Inflammatory macrophage treated with lipopolysaccharide for 4 hours (primary cell): Measurements from ENCODE around the gene TUBGCP6.

Experiments used
- DNase-seq: peaks from one replicate; pipeline ENCODE4 v3.0.0-alpha.2; 2020

The TUBGCP6 gene

DNA sequence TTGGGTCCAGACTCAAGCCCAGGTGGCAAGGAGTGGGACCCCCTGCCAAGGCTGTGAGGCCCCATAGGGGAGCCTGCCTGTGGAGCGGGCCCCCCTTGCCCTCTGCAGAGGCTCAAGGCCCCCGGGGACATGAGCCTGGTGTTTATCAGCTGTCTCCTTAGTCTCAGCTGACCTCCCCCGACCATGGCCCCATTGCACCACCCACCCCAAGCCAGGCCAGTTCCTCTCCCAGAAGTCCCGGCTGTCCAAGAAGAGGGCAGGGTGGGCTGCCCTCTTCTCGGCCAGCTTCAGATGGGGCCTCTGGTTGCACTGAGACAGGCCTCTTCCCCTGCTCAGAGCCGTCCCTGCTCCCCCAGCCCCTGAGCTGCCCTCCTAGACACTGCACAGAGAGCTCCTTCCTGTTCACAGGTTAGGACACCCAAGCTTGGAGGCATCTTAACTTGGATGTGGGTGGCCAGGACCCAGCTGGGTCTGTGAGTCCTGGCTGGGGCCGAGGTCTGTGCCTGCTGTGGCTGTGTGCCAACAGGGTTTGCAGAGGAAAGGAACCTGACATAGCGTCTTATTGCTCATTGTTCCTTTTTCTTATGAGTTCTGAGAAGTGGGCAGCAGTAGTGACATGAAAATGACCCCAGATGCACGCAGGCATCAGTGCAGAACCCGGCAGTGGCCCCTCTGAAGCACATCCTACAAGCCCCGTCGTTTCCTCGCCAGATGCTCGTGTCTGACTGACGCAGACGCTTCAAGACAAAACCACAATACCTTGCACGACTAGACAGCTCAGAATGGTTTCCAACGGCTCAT lies 53.7 kb downstream of the TUBGCP6 start:
- peak; percentile 82 for DNase-seq

- DNase-seq: peak; percentile 81
These were observed 54.5 kb downstream of the TUBGCP6 start for GRCh38 chr22:50190182-50190940.

DNA sequence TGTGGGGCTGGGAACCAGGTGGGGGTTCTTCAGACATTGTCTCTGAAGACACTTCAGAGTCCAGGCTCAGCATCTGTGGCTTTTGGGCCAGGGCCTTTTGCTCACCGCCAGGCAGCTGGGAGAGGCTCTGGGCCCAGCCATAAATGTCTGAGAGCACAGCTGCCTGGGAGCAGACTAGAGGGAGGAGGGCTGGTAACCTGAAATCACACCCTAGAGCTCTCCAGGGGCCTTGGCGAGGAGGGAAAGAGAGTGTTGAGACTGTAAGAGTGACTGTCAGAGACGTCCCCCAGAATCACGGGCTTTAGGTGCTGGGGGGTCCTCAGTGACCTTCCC lies 55.0 kb downstream of the TUBGCP6 start:
- no peak for DNase-seq

GRCh38 chr22:50189184-50189848 lies 55.5 kb downstream of the TUBGCP6 start:
- DNase-seq: no peak

DNA sequence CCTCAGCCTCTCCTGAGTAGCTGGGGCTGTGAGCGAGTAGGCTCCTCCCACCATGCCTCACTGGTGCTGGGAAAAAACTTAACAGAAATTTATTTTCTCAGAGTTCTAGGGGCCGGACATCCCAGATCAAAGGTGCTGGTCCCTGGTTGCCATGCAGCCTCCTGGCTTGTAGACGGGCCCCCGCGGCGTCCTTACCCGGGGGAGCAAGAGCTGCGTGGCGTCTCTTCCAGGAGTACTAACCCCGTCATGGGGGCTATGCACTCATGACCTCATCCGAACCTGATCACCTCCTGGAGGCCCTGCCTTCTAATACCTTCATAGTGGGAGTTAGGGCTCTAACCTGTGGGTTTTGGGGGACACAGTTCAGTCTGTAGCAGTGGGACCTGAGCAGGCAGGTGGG lies 56.5 kb downstream of the TUBGCP6 start:
- DNase-seq: no peak

DNA sequence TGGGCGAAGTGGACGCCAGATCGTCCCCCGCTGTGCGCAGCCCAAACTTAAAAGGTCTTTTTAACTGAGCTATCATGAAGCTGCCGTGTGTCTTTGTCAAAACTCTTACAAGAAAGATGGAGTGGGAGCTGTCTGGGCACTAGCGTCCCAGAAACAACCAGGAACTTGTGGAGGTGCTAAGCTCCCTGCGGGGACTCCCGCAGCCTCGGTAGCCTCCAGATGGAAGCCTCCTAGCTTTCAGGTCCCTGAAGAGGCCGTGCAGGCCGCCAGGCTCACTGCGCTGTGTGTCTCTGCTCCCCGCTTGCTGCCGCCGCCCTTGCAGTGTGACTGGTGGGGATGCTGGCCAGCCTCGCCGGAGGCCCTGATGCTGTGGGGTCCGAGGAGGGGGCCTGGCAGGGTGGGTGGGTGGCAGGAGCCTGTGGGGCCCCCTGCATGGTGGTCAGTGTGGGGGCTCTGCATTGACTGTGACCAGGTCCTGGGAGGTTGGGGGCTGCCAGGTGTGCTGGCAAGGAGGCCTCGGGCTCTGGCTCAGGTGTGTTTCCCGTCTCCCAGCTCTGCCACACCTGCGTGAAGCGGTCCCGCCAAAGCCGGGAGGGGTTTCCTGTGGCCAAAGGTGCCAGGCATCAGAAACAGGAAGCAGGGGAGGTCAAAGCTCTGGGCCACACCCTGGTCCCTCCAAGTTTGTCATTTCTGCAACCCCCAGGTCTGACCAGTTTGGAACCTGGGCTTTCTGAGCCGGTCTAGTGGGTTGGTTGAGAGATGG lies 57.9 kb downstream of the TUBGCP6 start:
- DNase-seq: no peak

GRCh38 chr22:50186181-50186714 lies 58.6 kb downstream of the TUBGCP6 start:
- DNase-seq: no peak

GRCh38 chr22:50185375-50186087 lies 59.3 kb downstream of the TUBGCP6 start, which contains the start of gene TRABD:
Gene TRABD (plus strand): TSS chr22:50185913. CDS start chr22:50193061, 7,148 bp downstream.
- peak; percentile 91 for DNase-seq

GRCh38 chr22:50184902-50185374 lies 59.9 kb downstream of the TUBGCP6 start:
- DNase-seq: no peak

GRCh38 chr22:50184004-50184901 lies 60.6 kb downstream of the TUBGCP6 start:
- DNase-seq: peak; percentile 57

DNA sequence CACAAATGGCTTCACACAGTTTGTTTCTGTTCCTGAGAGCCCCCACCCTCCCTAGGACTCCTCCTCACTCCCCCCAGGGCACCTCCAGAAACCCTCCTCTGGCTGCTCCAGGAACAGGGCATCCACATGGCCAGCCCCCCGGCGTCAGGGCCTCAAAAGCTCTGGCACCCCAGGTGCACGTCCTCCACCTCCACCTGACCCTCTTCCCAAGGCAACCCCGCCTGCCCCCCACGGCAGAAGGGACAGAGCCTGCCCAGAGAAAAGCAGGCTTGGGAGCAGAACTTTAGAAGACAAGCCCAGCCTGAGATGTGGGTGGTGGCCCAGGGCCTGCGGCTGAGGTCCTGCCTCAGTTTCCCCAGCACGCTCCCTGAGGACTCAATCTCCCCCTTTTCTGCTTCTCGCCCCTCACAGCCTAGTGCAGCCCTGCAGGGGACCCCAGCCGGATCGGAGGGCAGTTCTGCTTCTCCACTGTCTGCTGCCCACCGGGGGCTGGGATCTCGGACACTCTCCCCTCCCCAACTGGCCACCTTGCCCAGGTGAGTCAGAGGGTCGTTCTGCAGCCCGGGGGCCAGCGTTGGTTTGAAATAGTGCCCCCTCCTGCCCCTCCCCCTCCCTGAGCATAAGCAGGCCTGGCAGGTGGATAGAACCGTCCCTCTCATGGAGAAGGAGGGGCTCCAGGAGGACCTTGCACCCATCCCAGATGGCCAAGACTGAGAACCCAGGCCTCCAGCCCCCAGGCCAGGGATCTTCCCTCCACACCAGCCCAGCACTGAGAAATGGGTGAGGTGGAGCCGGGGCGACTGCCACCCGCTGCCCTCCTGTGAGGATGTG lies 61.5 kb downstream of the TUBGCP6 start:
- DNase-seq: no peak

- no peak for DNase-seq
These were observed 62.4 kb downstream of the TUBGCP6 start for GRCh38 chr22:50182176-50183081.

GRCh38 chr22:50180727-50181521 lies 63.9 kb downstream of the TUBGCP6 start:
- DNase-seq: no peak

- DNase-seq: no peak
These were observed 64.7 kb downstream of the TUBGCP6 start for GRCh38 chr22:50179937-50180726.

- no peak for DNase-seq
These were observed 65.7 kb downstream of the TUBGCP6 start for GRCh38 chr22:50178871-50179869.

GRCh38 chr22:50178471-50178864 lies 66.4 kb downstream of the TUBGCP6 start:
- DNase-seq: no peak
